ENCODE results near the gene TNNI3. TPM values are rescaled to one million over a fixed set of nuclear protein-coding genes. Genes with fewer than 3 reads are reported as not detected.
"Not testable (repeated sequence)": the region's sequence is repeated elsewhere in the genome, so short reads cannot be mapped to it uniquely, and the experiment has no call there.

Gene TNNI3
- total RNA-seq, 1 experiment from 2014 or later = 1.2 TPM

- DNase-seq (ENCODE audit: extremely low read depth, low read depth) = peak; percentile 66
These were observed 16.3 kb upstream of the TNNI3 start for GRCh38 chr19:55173714-55174409.

GRCh38 chr19:55173186-55173713 lies 15.7 kb upstream of the TNNI3 start:
- DNase-seq (ENCODE audit: extremely low read depth, low read depth) = no peak

- DNase-seq (ENCODE audit: extremely low read depth, low read depth) = no peak
These were observed 15.2 kb upstream of the TNNI3 start for GRCh38 chr19:55172741-55173140.

- DNase-seq (ENCODE audit: extremely low read depth, low read depth) = not testable (repeated sequence)
These were observed 14.8 kb upstream of the TNNI3 start for GRCh38 chr19:55172318-55172717.

- DNase-seq (ENCODE audit: extremely low read depth, low read depth) = no peak
These were observed 13.9 kb upstream of the TNNI3 start for GRCh38 chr19:55171440-55171839.

- no peak for DNase-seq (ENCODE audit: extremely low read depth, low read depth)
These were observed 11.6 kb upstream of the TNNI3 start for GRCh38 chr19:55169136-55169535.

GRCh38 chr19:55166530-55167268 lies 9.2 kb upstream of the TNNI3 start, which contains the start of gene DNAAF3:
Gene DNAAF3 (minus strand): TSS chr19:55166613. CDS start chr19:55166413, 200 bp downstream.
- peak; percentile 98 for DNase-seq (ENCODE audit: extremely low read depth, low read depth)

GRCh38 chr19:55165952-55166529 lies 8.5 kb upstream of the TNNI3 start:
- peak; percentile 80 for DNase-seq (ENCODE audit: extremely low read depth, low read depth)

- DNase-seq (ENCODE audit: extremely low read depth, low read depth) = no peak
These were observed 4.2 kb upstream of the TNNI3 start for GRCh38 chr19:55161571-55162322.

GRCh38 chr19:55160986-55161365 lies 3.4 kb upstream of the TNNI3 start:
- no peak for DNase-seq (ENCODE audit: extremely low read depth, low read depth)

- DNase-seq (ENCODE audit: extremely low read depth, low read depth) = peak; percentile 84
These were observed 2.8 kb upstream of the TNNI3 start for GRCh38 chr19:55160128-55160985.

- no peak for DNase-seq (ENCODE audit: extremely low read depth, low read depth)
These were observed 1.6 kb upstream of the TNNI3 start for GRCh38 chr19:55158848-55159749.

GRCh38 chr19:55158423-55158822 lies 891 bp upstream of the TNNI3 start:
- DNase-seq (ENCODE audit: extremely low read depth, low read depth) = no peak

- DNase-seq (ENCODE audit: extremely low read depth, low read depth) = peak; percentile 68
These were observed 1.1 kb downstream of the TNNI3 start for GRCh38 chr19:55156202-55157063.

- not testable (repeated sequence) for DNase-seq (ENCODE audit: extremely low read depth, low read depth)
These were observed 1.7 kb downstream of the TNNI3 start for GRCh38 chr19:55155784-55156183.

GRCh38 chr19:55153652-55154264 lies 3.8 kb downstream of the TNNI3 start:
- no peak for DNase-seq (ENCODE audit: extremely low read depth, low read depth)

- DNase-seq (ENCODE audit: extremely low read depth, low read depth) = no peak
These were observed 5.5 kb downstream of the TNNI3 start for GRCh38 chr19:55152017-55152416.

Measured in NCI-H460 (cell line).